Embryonic facial prominence (tissue), 1 donor: ENCODE results near the gene FTO.

ENCODE experiments used
- DNase-seq: peaks from one replicate; pipeline ENCODE4 v3.0.0-alpha.2; 2016; ENCODE audit errors: extremely low spot score

Gene FTO

GRCh38 chr16:53708490-53708889 is 4.5 kb downstream of the FTO start:
- DNase-seq, result no peak

- DNase-seq, result no peak
Observed at GRCh38 chr16:53711390-53711789, 7.4 kb downstream of the FTO start.

GRCh38 chr16:53712065-53712464 is 8.1 kb downstream of the FTO start:
- no peak for DNase-seq

GRCh38 chr16:53713403-53714204 is 9.6 kb downstream of the FTO start:
- no peak for DNase-seq

GRCh38 chr16:53714205-53715022 is 10.5 kb downstream of the FTO start:
- DNase-seq, result no peak

GRCh38 chr16:53715023-53715384 is 11.0 kb downstream of the FTO start:
- DNase-seq, result no peak

GRCh38 chr16:53717577-53717976 is 13.6 kb downstream of the FTO start:
- DNase-seq, result no peak

- DNase-seq, result no peak
Observed at GRCh38 chr16:53721017-53721416, 17.1 kb downstream of the FTO start.

GRCh38 chr16:53726625-53727024 is 22.7 kb downstream of the FTO start:
- no peak for DNase-seq

GRCh38 chr16:53730693-53731092 is 26.7 kb downstream of the FTO start:
- DNase-seq, result no peak

GRCh38 chr16:53732296-53732929 is 28.5 kb downstream of the FTO start:
- DNase-seq, result no peak

- DNase-seq, result no peak
Observed at GRCh38 chr16:53734908-53735307, 31.0 kb downstream of the FTO start.

- DNase-seq, result no peak
Observed at GRCh38 chr16:53736297-53736696, 32.3 kb downstream of the FTO start.

- DNase-seq, result no peak
Observed at GRCh38 chr16:53737552-53737951, 33.6 kb downstream of the FTO start.

- no peak for DNase-seq
Observed at GRCh38 chr16:53740476-53740875, 36.5 kb downstream of the FTO start.

- DNase-seq, result no peak
Observed at GRCh38 chr16:53740933-53741531, 37.1 kb downstream of the FTO start.

GRCh38 chr16:53741546-53741945 is 37.6 kb downstream of the FTO start:
- no peak for DNase-seq

- DNase-seq, result no peak
Observed at GRCh38 chr16:53743149-53743566, 39.2 kb downstream of the FTO start.

GRCh38 chr16:53744449-53744848 is 40.5 kb downstream of the FTO start:
- DNase-seq, result no peak

GRCh38 chr16:53745086-53745485 is 41.1 kb downstream of the FTO start:
- no peak for DNase-seq

- DNase-seq, result no peak
Observed at GRCh38 chr16:53745753-53746266, 41.9 kb downstream of the FTO start.

GRCh38 chr16:53752560-53752959 is 48.6 kb downstream of the FTO start:
- DNase-seq, result no peak
